ENCODE measurements around the gene IRF2. TPM values are rescaled to one million over a fixed set of nuclear protein-coding genes. Genes with fewer than 3 reads are reported as not detected.

The IRF2 gene
- total RNA-seq, 1 donor from 2014 or later: 16.1 TPM

GRCh38 chr4:184419976-184420375, 54.4 kb downstream of the IRF2 start:
- no peak for DNase-seq (ENCODE audit: low spot score)
- Histone ChIP-seq H3K9ac (no peak overlapping the region), H2AFZ (replicated peaks) (no peak overlapping the region), H3K4me2 (no peak overlapping the region), H3K4me1 (peaks cover 13% of the 10 kb centered on the region), H3K4me3 (no peak overlapping the region), H3K27ac (no peak overlapping the region), H3K36me3 (no peaks in the 10 kb centered on the region), H3K79me2 (ENCODE audit: low read depth) (peaks cover 11% of the 10 kb centered on the region), H3K27me3 (no peaks in the 10 kb centered on the region), H3F3A (ENCODE audit: low read depth) (peaks cover 13% of the 10 kb centered on the region), H3K9me3 (ENCODE audit: low read depth) (peaks cover 7% of the 10 kb centered on the region), H4K20me1 (ENCODE audit: low read depth) (peaks cover 5% of the 10 kb centered on the region)
- Mint-ChIP-seq H3K4me1 (peaks cover 2% of the 10 kb centered on the region), H3K27ac (no peak overlapping the region), H3K36me3 (peaks cover 51% of the 10 kb centered on the region), H3K27me3 (ENCODE audit: insufficient read depth, low read depth) (no peaks in the 10 kb centered on the region), H3K9me3 (peaks cover 16% of the 10 kb centered on the region), H3K4me3 (no peak overlapping the region)
- TF ChIP-seq EZH2 (IDR thresholded peaks at IDR 0.05): no peak
- TF ChIP-seq CTCF (IDR thresholded peaks at IDR 0.05): no peak
- TF ChIP-seq EZH2phosphoT487 (IDR thresholded peaks at IDR 0.05): no peak

GRCh38 chr4:184417802-184418511, 56.4 kb downstream of the IRF2 start:
- Histone ChIP-seq H3K9ac (no peak overlapping the region), H3K27ac (no peak overlapping the region)
- TF ChIP-seq EZH2 (IDR thresholded peaks at IDR 0.05) (no peak), CTCF (IDR thresholded peaks at IDR 0.05) (no peak), EZH2phosphoT487 (IDR thresholded peaks at IDR 0.05) (no peak)

GRCh38 chr4:184416913-184417734, 57.2 kb downstream of the IRF2 start:
- H4K20me1 ChIP-seq (ENCODE audit: low read depth): peaks cover 5% of the 10 kb centered on the region
- H3K4me1 ChIP-seq: peaks cover 13% of the 10 kb centered on the region
- H3K27me3 ChIP-seq: no peaks in the 10 kb centered on the region
- no peaks in the 10 kb centered on the region for H3K36me3 ChIP-seq
- no peaks in the 10 kb centered on the region for H3K9me3 ChIP-seq (ENCODE audit: low read depth)
- peaks cover 1% of the 10 kb centered on the region for H3K79me2 ChIP-seq (ENCODE audit: low read depth)
- Mint-ChIP-seq H3K27ac (no peak overlapping the region), H3K4me3 (no peak overlapping the region), H3K27me3 (ENCODE audit: insufficient read depth, low read depth) (no peaks in the 10 kb centered on the region), H3K4me1 (peaks cover 2% of the 10 kb centered on the region), H3K36me3 (peaks cover 37% of the 10 kb centered on the region), H3K9me3 (peaks cover 8% of the 10 kb centered on the region)
- no peak overlapping the region for H3K4me3 ChIP-seq
- no peak overlapping the region for H3K9ac ChIP-seq
- no peak overlapping the region for H2AFZ ChIP-seq (replicated peaks)
- no peak for DNase-seq (ENCODE audit: low spot score)
- H3K4me2 ChIP-seq: no peak overlapping the region
- TF ChIP-seq CTCF (IDR thresholded peaks at IDR 0.05) (no peak), EZH2 (IDR thresholded peaks at IDR 0.05) (no peak), EZH2phosphoT487 (IDR thresholded peaks at IDR 0.05) (no peak)
- peaks cover 13% of the 10 kb centered on the region for H3F3A ChIP-seq (ENCODE audit: low read depth)
- H3K27ac ChIP-seq: no peak overlapping the region

More at GRCh38 chr4:184417802-184418511, 56.4 kb downstream of the IRF2 start:
- peaks cover 2% of the 10 kb centered on the region for H3K4me1 Mint-ChIP-seq
- DNase-seq (ENCODE audit: low spot score): no peak
- Histone ChIP-seq H3K27me3 (no peaks in the 10 kb centered on the region), H3K36me3 (no peaks in the 10 kb centered on the region), H3K79me2 (ENCODE audit: low read depth) (peaks cover 10% of the 10 kb centered on the region), H4K20me1 (ENCODE audit: low read depth) (peaks cover 5% of the 10 kb centered on the region), H3K9me3 (ENCODE audit: low read depth) (peaks cover 7% of the 10 kb centered on the region), H3F3A (ENCODE audit: low read depth) (peaks cover 13% of the 10 kb centered on the region), H3K4me1 (peaks cover 13% of the 10 kb centered on the region), H2AFZ (replicated peaks) (no peak overlapping the region), H3K4me3 (no peak overlapping the region), H3K4me2 (no peak overlapping the region)
- peaks cover 12% of the 10 kb centered on the region for H3K9me3 Mint-ChIP-seq
- H3K27me3 Mint-ChIP-seq (ENCODE audit: insufficient read depth, low read depth): no peaks in the 10 kb centered on the region
- H3K27ac Mint-ChIP-seq: no peak overlapping the region
- H3K36me3 Mint-ChIP-seq: peaks cover 44% of the 10 kb centered on the region
- no peak overlapping the region for H3K4me3 Mint-ChIP-seq

Measured in neural progenitor cell (in vitro differentiated cells).